GM06990 (cell line): Measurements from ENCODE around the gene INPP5A.
"Not testable (repeated sequence)": the region's sequence is repeated elsewhere in the genome, so short reads cannot be mapped to it uniquely, and the experiment has no call there.

Source experiments
- DNase-seq: peaks from one replicate; pipeline ENCODE4 v3.0.0-alpha.2; 2011; ENCODE audit not compliant: insufficient read length; ENCODE audit errors: extremely low read depth
- H3K27me3 ChIP-seq: replicated peaks from 2 replicates; pipeline ENCODE4 v1.6.0; 2011; ENCODE audit warnings: low read length; ENCODE audit not compliant: control insufficient read depth, insufficient read depth
- H3K36me3 ChIP-seq: 2 replicates; pipeline ENCODE4 v1.5.1; 2011; ENCODE audit warnings: low read length; ENCODE audit not compliant: control insufficient read depth, insufficient read depth
- H3K4me3 ChIP-seq: replicated peaks from 2 replicates; pipeline ENCODE4 v1.5.1; 2011; ENCODE audit warnings: low read depth, mild to moderate bottlenecking, control low read depth, low read length
- TF ChIP-seq, protein P1 (sequence below): IDR thresholded peaks from 2 replicates; pipeline ENCODE4 v1.5.1; 2011; ENCODE audit warnings: low read length, control low read depth, mild to moderate bottlenecking, inconsistent platforms; ENCODE audit not compliant: insufficient read depth, poor library complexity, severe bottlenecking

Gene INPP5A

DNA sequence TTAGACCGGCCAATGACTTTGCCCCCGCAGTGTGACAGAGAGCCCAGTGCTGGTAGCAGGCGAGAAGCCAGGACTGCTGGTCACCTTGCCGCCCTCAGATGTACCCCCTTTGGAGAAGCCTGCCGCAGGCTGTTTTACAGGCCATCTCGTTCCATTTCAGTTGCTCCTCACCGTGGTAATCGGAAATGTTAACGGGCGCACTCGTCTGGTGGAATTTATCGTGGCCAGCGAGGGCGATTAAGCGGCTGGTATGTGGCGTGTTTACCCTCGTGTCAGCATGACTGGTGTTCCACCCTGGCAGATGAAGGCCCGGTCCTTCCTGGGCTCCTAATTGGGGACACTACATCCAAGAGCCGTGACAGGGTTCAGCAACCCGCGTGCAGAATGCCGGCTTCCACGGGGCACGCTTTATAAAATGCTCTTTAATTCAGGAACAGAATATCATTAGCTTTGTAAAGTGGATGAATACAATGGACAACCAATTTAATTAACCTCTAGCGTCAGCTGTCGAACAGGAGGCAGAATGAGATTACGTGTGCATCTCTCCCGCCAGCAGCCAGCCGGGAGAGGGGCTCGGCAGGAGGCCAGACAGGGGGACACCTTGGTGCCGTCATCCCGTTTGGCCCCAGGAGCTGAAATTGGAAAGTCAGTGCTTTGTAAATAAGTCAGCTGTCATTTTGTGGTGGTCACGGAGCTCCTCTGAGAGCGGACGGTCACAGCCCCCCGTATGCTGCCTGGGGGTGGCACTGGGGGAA, 140.1 kb downstream of the INPP5A start:
- H3K36me3 ChIP-seq = no peaks in the 10 kb centered on the region
- no peaks in the 10 kb centered on the region for H3K27me3 ChIP-seq
- no peak overlapping the region for H3K4me3 ChIP-seq
- no peak for DNase-seq
- TF ChIP-seq, protein P1, sequence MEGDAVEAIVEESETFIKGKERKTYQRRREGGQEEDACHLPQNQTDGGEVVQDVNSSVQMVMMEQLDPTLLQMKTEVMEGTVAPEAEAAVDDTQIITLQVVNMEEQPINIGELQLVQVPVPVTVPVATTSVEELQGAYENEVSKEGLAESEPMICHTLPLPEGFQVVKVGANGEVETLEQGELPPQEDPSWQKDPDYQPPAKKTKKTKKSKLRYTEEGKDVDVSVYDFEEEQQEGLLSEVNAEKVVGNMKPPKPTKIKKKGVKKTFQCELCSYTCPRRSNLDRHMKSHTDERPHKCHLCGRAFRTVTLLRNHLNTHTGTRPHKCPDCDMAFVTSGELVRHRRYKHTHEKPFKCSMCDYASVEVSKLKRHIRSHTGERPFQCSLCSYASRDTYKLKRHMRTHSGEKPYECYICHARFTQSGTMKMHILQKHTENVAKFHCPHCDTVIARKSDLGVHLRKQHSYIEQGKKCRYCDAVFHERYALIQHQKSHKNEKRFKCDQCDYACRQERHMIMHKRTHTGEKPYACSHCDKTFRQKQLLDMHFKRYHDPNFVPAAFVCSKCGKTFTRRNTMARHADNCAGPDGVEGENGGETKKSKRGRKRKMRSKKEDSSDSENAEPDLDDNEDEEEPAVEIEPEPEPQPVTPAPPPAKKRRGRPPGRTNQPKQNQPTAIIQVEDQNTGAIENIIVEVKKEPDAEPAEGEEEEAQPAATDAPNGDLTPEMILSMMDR = no peak

DNA sequence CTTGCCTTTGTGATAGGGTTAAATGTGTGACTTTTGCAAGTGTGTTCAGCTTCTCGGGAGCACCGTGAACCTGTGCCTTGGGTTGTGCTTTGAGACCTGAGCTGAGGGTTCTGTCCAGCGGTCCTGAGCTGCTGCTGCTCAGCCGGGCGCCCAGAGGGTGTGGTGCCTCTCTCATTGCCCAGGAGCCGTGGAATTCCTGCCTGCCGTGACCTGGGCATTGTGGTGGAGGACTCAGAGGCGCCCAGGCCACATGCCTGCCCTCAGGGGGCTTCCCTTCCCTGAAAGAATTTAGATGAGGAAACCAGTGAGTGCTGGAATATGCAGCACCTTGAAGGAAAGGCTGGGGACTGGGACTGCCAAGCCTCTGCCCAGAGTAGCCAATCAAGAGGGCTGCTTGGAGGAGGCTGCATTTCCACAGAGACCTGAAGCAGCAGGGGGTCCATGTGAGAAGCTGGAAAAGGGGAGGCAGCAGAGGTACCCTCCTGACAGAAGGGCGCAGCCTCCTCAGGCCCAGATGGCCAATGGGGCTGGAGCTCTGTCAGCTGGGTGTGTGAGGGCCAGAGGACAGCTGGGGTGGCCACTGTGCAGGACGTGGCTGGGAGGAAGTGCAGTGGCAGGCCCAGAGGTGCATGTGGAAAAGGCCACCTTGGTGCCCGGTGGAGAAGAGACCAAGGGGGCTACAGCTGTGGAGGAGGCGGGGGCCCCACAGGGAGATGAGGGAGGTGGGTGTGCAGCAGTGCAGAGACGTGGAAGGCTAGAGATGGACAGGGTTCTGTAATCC, 141.0 kb downstream of the INPP5A start:
- TF ChIP-seq, protein P1 = no peak
- Histone ChIP-seq H3K27me3 (no peaks in the 10 kb centered on the region), H3K4me3 (no peak overlapping the region), H3K36me3 (no peaks in the 10 kb centered on the region)
- DNase-seq = no peak

DNA sequence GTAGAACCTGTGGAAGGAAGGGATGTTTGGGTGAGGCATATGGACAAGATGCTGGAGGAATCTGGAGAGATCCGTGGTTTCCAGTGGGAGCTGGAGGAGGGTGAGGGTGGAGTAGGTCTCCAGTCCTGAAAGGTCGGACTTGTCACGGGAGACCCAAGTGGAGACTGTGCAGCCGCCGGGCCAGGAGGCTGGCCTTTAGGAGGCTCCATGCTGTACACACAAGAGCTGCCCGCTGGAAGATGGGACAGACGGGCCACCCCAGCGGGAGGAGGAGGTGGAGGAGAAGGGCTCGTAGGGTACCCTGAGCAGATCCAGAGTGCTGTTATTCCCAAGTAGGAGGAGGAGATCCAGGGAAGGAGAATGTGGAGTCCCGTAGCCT, 141.6 kb downstream of the INPP5A start:
- no peaks in the 10 kb centered on the region for H3K36me3 ChIP-seq
- no peak for DNase-seq
- no peak overlapping the region for H3K4me3 ChIP-seq
- TF ChIP-seq, protein P1 = no peak
- no peaks in the 10 kb centered on the region for H3K27me3 ChIP-seq

DNA sequence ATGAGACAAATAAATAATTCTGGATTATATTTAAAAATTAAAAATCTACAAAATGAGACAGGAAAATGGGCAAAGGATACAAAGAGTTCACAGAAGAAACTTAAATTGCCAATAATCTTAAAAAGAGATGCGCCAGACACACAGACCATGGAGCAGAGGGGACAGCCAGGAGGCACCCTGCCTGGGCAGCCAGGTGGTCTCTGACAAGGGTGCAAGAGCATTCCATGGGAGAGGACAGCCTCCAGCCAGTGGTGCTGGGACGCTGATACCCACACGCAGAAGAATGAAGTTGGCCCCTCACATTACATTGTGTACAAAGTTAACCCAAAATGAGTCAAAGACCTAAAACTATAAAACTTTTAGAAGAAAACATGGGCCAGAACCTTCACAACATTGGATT, 142.1 kb downstream of the INPP5A start:
- H3K27me3 ChIP-seq = no peaks in the 10 kb centered on the region
- DNase-seq = no peak
- H3K4me3 ChIP-seq = no peak overlapping the region
- H3K36me3 ChIP-seq = no peaks in the 10 kb centered on the region
- TF ChIP-seq, protein P1 = no peak

DNA sequence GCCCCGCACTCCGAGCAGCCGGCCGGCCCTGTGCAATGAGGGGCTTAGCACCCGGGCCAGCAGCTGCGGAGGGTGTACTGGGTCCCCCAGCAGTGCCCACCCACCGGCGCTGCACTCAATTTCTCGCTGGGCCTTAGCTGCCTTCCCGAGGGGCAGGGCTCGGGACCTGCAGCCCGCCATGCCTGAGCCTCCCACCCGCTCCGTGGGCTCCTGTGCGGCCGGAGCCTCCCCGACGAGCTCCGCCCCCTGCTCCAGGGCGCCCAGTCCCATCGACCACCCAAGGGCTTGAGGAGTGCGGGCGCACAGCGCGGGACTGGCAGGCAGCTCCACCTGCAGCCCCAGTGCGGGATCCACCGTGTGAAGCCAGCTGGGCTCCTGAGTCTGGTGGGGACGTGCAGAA, 143.2 kb downstream of the INPP5A start:
- not testable (repeated sequence) for H3K4me3 ChIP-seq, DNase-seq, H3K36me3 ChIP-seq, H3K27me3 ChIP-seq
